HCT116 (cell line): Measurements from ENCODE around the gene BRD9.

ENCODE experiments used
- CTCF ChIP-seq, 3 experiments: fragments of 200-600 bp in 1 of 3; sonication (generic) in 1 of 3; IDR thresholded peaks in 2 of 3; conservative IDR thresholded peaks in 1 of 3; 2 replicates each; pipeline ENCODE4 v1.5.1; 2012 to 2017; ENCODE audit warnings: low read depth in 2 of 3, low read length in 2 of 3, antibody characterized with exemption in 1 of 3, borderline replicate concordance in 1 of 3, control low read depth in 1 of 3, mild to moderate bottlenecking in 1 of 3, mixed read lengths in 1 of 3, mixed run types in 1 of 3, moderate library complexity in 1 of 3; ENCODE audit not compliant: insufficient read depth in 1 of 3
- EZH2 ChIP-seq: fragments of 200-600 bp; sonication (generic); IDR thresholded peaks from 2 replicates; pipeline ENCODE4 v1.6.1; 2017; ENCODE audit warnings: antibody characterized with exemption, mixed run types
- TCF7L2 ChIP-seq: IDR thresholded peaks from 2 replicates; pipeline ENCODE4 v1.7.0; 2011; ENCODE audit warnings: borderline replicate concordance, inconsistent platforms; ENCODE audit not compliant: insufficient read depth, insufficient read length; ENCODE audit errors: extremely low read depth

- no peak for TF ChIP-seq CTCF (IDR thresholded peaks at IDR 0.05 in 2 of 3, conservative IDR thresholded peaks at IDR 0.05 in 1 of 3; ENCODE audit: borderline replicate concordance in 1 of 3, insufficient read depth in 1 of 3, low read depth in 2 of 3, low read length in 2 of 3)
- no peak for TF ChIP-seq EZH2
- TF ChIP-seq TCF7L2, result no peak
Measured at GRCh38 chr5:914174-914573, 21.6 kb upstream of the BRD9 start.
